Mucosa of descending colon (tissue), 3 donors: Measurements from ENCODE around the gene ACAP2. TPM values are rescaled to one million over a fixed set of nuclear protein-coding genes. Genes with fewer than 3 reads are reported as not detected.

Experiments used
- ATAC-seq: fragments of 200-7000 bp; cut with Tn5 transposase; one replicate; pipeline ENCODE4 v1.9.1; 2020; ENCODE audit warnings: mild to moderate bottlenecking, moderate library complexity
- DNase-seq, 3 donors: peaks; one replicate each; pipeline ENCODE4 v3.0.0-alpha.2; 2020
- H3K36me3 ChIP-seq: fragments of 200-600 bp; one replicate; pipeline ENCODE4 v1.8.0; 2021; ENCODE audit warnings: low read depth, mild to moderate bottlenecking
- H3K4me1 ChIP-seq: fragments of 200-600 bp; one replicate; pipeline ENCODE4 v1.8.0; 2021; ENCODE audit warnings: low read depth, mild to moderate bottlenecking
- H3K4me3 ChIP-seq: fragments of 200-600 bp; one replicate; pipeline ENCODE4 v1.8.0; 2021; ENCODE audit warnings: mild to moderate bottlenecking
- H3K9me3 ChIP-seq: fragments of 200-600 bp; one replicate; pipeline ENCODE4 v1.8.0; 2021; ENCODE audit warnings: mild to moderate bottlenecking
- CTCF ChIP-seq: fragments of 200-600 bp; IDR thresholded peaks from one replicate; pipeline ENCODE4 v1.8.0; 2022; ENCODE audit warnings: antibody characterized with exemption, mild to moderate bottlenecking
- intact Hi-C, 2 donors: fragments of 100-400 bp; cut with DNase I in 1 of 2; cut with micrococcal nuclease in 1 of 2; formaldehyde crosslinking; loops; one replicate each; pipeline versions ENCODE4 v1.11.0 to v1.11.1; 2022; cut with DNase I, micrococcal nuclease
- total RNA-seq, 3 donors: library from RNA; stranded (reverse); fragmentation: NEBNext Ultra II Directional in 2 of 3; extraction: Animal tissue kit (Norgen Biotek cat#: 25700) in 2 of 3; gene quantifications; one replicate each; pipeline versions ENCODE4 v1.2.1 to v1.2.4, GENCODE V29; 2021 to 2023
- donor health status: DM: no; HTN: no; CAD: no; lungs with moderate emphysema.
- donor health status: DM: no; HTN: no; CAD: no.
- donor health status: DM: no; HTN: yes; CAD: no.

The ACAP2 gene
- total RNA-seq, 3 donors from 2014 or later, result 55.2 to 69.2 (median 69.2) TPM

GRCh38 chr3:195270079-195270816, 172.6 kb downstream of the ACAP2 start:
- intact Hi-C loops, result loop anchor here (5.0 to 10.0 kb wide), 2 partner anchors 252 to 255 kb away; no protein-coding TSS in a partner anchor
- no peaks in the 10 kb centered on the region for H3K9me3 ChIP-seq
- no peaks in the 10 kb centered on the region for H3K36me3 ChIP-seq
- peak overlapping the region; percentile 61 for H3K4me3 ChIP-seq
- DNase-seq (peak; percentile 50 to 72 (median 68)), ATAC-seq (peak; percentile 20)
- H3K4me1 ChIP-seq, result peaks cover 27% of the 10 kb centered on the region
- no peak for TF ChIP-seq CTCF

GRCh38 chr3:195269375-195270078, 173.3 kb downstream of the ACAP2 start:
- no peaks in the 10 kb centered on the region for H3K36me3 ChIP-seq
- peaks cover 25% of the 10 kb centered on the region for H3K4me1 ChIP-seq
- no peak for DNase-seq
- H3K9me3 ChIP-seq, result no peaks in the 10 kb centered on the region
- TF ChIP-seq CTCF, result no peak
- no peak for ATAC-seq
- H3K4me3 ChIP-seq, result no peak overlapping the region
- intact Hi-C loops, result loop anchor here (5.0 to 10.0 kb wide), 3 partner anchors 253 to 585 kb away; partner anchors contain the start of gene FAM43A (in 1 of the 2)

- H3K9me3 ChIP-seq, result no peaks in the 10 kb centered on the region
- intact Hi-C loops, result loop anchor here in 1 of 2 donors (10.0 kb wide), 1 partner anchor 584 kb away; the partner anchor contains the start of gene FAM43A
- DNase-seq (no peak), ATAC-seq (no peak)
- no peak for TF ChIP-seq CTCF
- H3K36me3 ChIP-seq, result no peaks in the 10 kb centered on the region
- peaks cover 18% of the 10 kb centered on the region for H3K4me1 ChIP-seq
- no peak overlapping the region for H3K4me3 ChIP-seq
Measured at GRCh38 chr3:195268576-195269309, 174.1 kb downstream of the ACAP2 start.

GRCh38 chr3:195267096-195267495, 175.7 kb downstream of the ACAP2 start:
- DNase-seq, result no peak
- Histone ChIP-seq H3K4me3 (no peak overlapping the region), H3K4me1 (peaks cover 18% of the 10 kb centered on the region), H3K36me3 (no peaks in the 10 kb centered on the region), H3K9me3 (no peaks in the 10 kb centered on the region)
- no peak for TF ChIP-seq CTCF
- no peak for ATAC-seq
- intact Hi-C loops, result loop anchor here in 1 of 2 donors (10.0 kb wide), 1 partner anchor 582 kb away; the partner anchor contains the start of gene FAM43A

- intact Hi-C loops, result loop anchor here in 1 of 2 donors (10.0 kb wide), 1 partner anchor 582 kb away; the partner anchor contains the start of gene FAM43A
- Histone ChIP-seq H3K4me3 (no peak overlapping the region), H3K36me3 (no peaks in the 10 kb centered on the region), H3K4me1 (peaks cover 13% of the 10 kb centered on the region), H3K9me3 (no peaks in the 10 kb centered on the region)
- ATAC-seq, result no peak
- DNase-seq, result no peak
- TF ChIP-seq CTCF, result no peak
Measured at GRCh38 chr3:195266428-195266827, 176.4 kb downstream of the ACAP2 start.
